Gastrocnemius medialis (tissue), 4 donors: Measurements from ENCODE around the gene LFNG. TPM values are rescaled to one million over a fixed set of nuclear protein-coding genes. Genes with fewer than 3 reads are reported as not detected.
A peak's percentile ranks its signal among the peaks of the same experiment; 100 is the strongest.

Experiments
- ATAC-seq, 2 donors: fragments of 150-250 bp; one replicate each; pipeline ENCODE4 v1.9.1; 2016
- DNase-seq, 2 donors: peaks; one replicate each; pipeline ENCODE4 v3.0.0-alpha.2; 2019
- H3K27ac ChIP-seq, 4 donors: fragments of 200-600 bp; sonication (generic); 1 replicate in 1 of 4; 2 replicates in 3 of 4; pipeline ENCODE4 v1.5.1; 2016 to 2018; ENCODE audit warnings: mild to moderate bottlenecking in 2 of 4, moderate library complexity in 1 of 4
- H3K27me3 ChIP-seq, 3 donors: fragments of 200-600 bp; sonication (generic) in 2 of 3; 1 replicate in 1 of 3; 2 replicates in 2 of 3; pipeline versions ENCODE4 v1.5.1 to v1.6.0; 2016 to 2019; ENCODE audit warnings: mild to moderate bottlenecking in 1 of 3, moderate library complexity in 1 of 3
- H3K36me3 ChIP-seq, 2 donors: fragments of 200-600 bp; sonication (generic) in 1 of 2; one replicate each; pipeline ENCODE4 v1.5.1; 2017 to 2018
- H3K4me1 ChIP-seq, 2 donors: fragments of 200-600 bp; sonication (generic) in 1 of 2; one replicate each; pipeline ENCODE4 v1.5.1; 2016 to 2017; ENCODE audit warnings: mild to moderate bottlenecking in 2 of 2
- H3K4me3 ChIP-seq, 4 donors: fragments of 200-600 bp; sonication (generic) in 3 of 4; 1 replicate in 1 of 4; 2 replicates in 3 of 4; pipeline ENCODE4 v1.5.1; 2016 to 2019; ENCODE audit warnings: mild to moderate bottlenecking in 2 of 4
- H3K9me3 ChIP-seq, 3 donors: fragments of 200-600 bp; sonication (generic) in 2 of 3; 1 replicate in 1 of 3; 2 replicates in 2 of 3; pipeline ENCODE4 v1.5.1; 2016 to 2019
- CTCF ChIP-seq, 5 experiments: fragments of 450-650 bp in 3 of 5; fragments of 200-600 bp in 2 of 5; sonication (generic) in 2 of 5; IDR thresholded peaks in 4 of 5; conservative IDR thresholded peaks in 1 of 5; 1 replicate in 4 of 5; 2 replicates in 1 of 5; pipeline ENCODE4 v1.5.1; 2016 to 2019; ENCODE audit warnings: antibody characterized with exemption in 5 of 5, mild to moderate bottlenecking in 3 of 5, moderate library complexity in 3 of 5
- POLR2A ChIP-seq, 2 donors: fragments of 450-650 bp; IDR thresholded peaks; one replicate each; pipeline ENCODE4 v1.6.1; 2017; ENCODE audit warnings: antibody characterized with exemption in 2 of 2, mild to moderate bottlenecking in 2 of 2, moderate library complexity in 2 of 2
- in situ Hi-C, 4 donors: fragments of 200-750 bp; cut with MboI; loops; one replicate each; pipeline versions ENCODE4 v1.15.0 to v1.8.0; 2017; ENCODE audit warnings: low sequenced_read_pairs in 4 of 4
- intact Hi-C: fragments of 100-400 bp; cut with DNase I; formaldehyde crosslinking; loops from one replicate; pipeline ENCODE4 v1.15.1; 2023; ENCODE audit warnings: low total_unique reads
- total RNA-seq, 4 donors: library from RNA; depleted of rRNA; stranded (reverse); fragments of >200 nt; gene quantifications; one replicate each; pipeline versions ENCODE4 v1.1.0 to v1.2.3, GENCODE V29; 2016

LFNG gene
- total RNA-seq, 4 donors from 2014 or later, result 1.0 to 5.9 (median 1.7) TPM

GRCh38 chr7:2526659-2527504 lies 7.3 kb downstream of the LFNG start:
- Histone ChIP-seq H3K4me3 (no peak overlapping the region), H3K4me1 (peaks cover 0 to 15% of the 10 kb centered on the region in 2 donors), H3K27ac (no peak overlapping the region), H3K36me3 (no peaks in the 10 kb centered on the region), H3K27me3 (peaks cover 18 to 34% (median 24%) of the 10 kb centered on the region in 3 donors), H3K9me3 (no peaks in the 10 kb centered on the region)
- in situ Hi-C loops, result no loop called here
- DNase-seq (no peak), ATAC-seq (no peak)
- intact Hi-C loops, result no loop called here
- TF ChIP-seq POLR2A (IDR thresholded peaks at IDR 0.05) (no peak), CTCF (IDR thresholded peaks at IDR 0.05 in 4 of 5, conservative IDR thresholded peaks at IDR 0.05 in 1 of 5) (no peak)

- Histone ChIP-seq H3K36me3 (no peaks in the 10 kb centered on the region), H3K9me3 (no peaks in the 10 kb centered on the region), H3K4me1 (peaks cover 0 to 11% of the 10 kb centered on the region in 2 donors), H3K27me3 (peaks cover 12 to 25% (median 15%) of the 10 kb centered on the region in 3 donors), H3K4me3 (no peak overlapping the region), H3K27ac (no peak overlapping the region)
- in situ Hi-C loops, result no loop called here
- intact Hi-C loops, result no loop called here
- no peak for TF ChIP-seq CTCF (IDR thresholded peaks at IDR 0.05 in 4 of 5, conservative IDR thresholded peaks at IDR 0.05 in 1 of 5)
- TF ChIP-seq POLR2A (IDR thresholded peaks at IDR 0.05), result no peak
- DNase-seq, result no peak
- ATAC-seq, result no peak
Measured at GRCh38 chr7:2527505-2528467, 8.2 kb downstream of the LFNG start.

- ATAC-seq (no peak), DNase-seq (no peak)
- intact Hi-C loops, result no loop called here
- H3K27ac ChIP-seq, result no peak overlapping the region
- H3K9me3 ChIP-seq, result no peaks in the 10 kb centered on the region
- H3K4me1 ChIP-seq, result peaks cover 0 to 9% of the 10 kb centered on the region in 2 donors
- in situ Hi-C loops, result no loop called here
- no peak overlapping the region for H3K4me3 ChIP-seq
- peaks cover 9 to 19% (median 10%) of the 10 kb centered on the region in 3 donors for H3K27me3 ChIP-seq
- no peaks in the 10 kb centered on the region for H3K36me3 ChIP-seq
- TF ChIP-seq POLR2A (IDR thresholded peaks at IDR 0.05) (no peak), CTCF (IDR thresholded peaks at IDR 0.05 in 4 of 5, conservative IDR thresholded peaks at IDR 0.05 in 1 of 5) (no peak)
Measured at GRCh38 chr7:2528481-2529095, 9.0 kb downstream of the LFNG start.

- Histone ChIP-seq H3K4me1 (peaks cover 0 to 2% of the 10 kb centered on the region in 2 donors), H3K4me3 (no peak overlapping the region), H3K9me3 (no peaks in the 10 kb centered on the region), H3K36me3 (no peaks in the 10 kb centered on the region), H3K27ac (peak overlapping the region in 3 of 4 donors; percentile 43 to 51 (median 44)), H3K27me3 (peaks cover 6 to 19% (median 6%) of the 10 kb centered on the region in 3 donors)
- peak; percentile 16 to 30 for ATAC-seq
- TF ChIP-seq CTCF (IDR thresholded peaks at IDR 0.05 in 4 of 5, conservative IDR thresholded peaks at IDR 0.05 in 1 of 5) (no peak), POLR2A (IDR thresholded peaks at IDR 0.05) (no peak)
- peak; percentile 48 to 61 for DNase-seq
- in situ Hi-C loops (no loop called here), intact Hi-C loops (no loop called here)
Measured at GRCh38 chr7:2529161-2530070, 9.8 kb downstream of the LFNG start.
